ENCODE results near the gene OR1F1. TPM values are rescaled to one million over a fixed set of nuclear protein-coding genes. Genes with fewer than 3 reads are reported as not detected.
"Not testable (repeated sequence)": the region's sequence is repeated elsewhere in the genome, so short reads cannot be mapped to it uniquely, and the experiment has no call there.

OR1F1 gene
- total RNA-seq, 1 experiment from 2014 or later: 1.4 TPM

GRCh38 chr16:3198334-3199072 is 10.5 kb downstream of the OR1F1 start:
- Histone ChIP-seq H3K27me3 (ENCODE audit: insufficient read depth, low read depth) (no peaks in the 10 kb centered on the region; the same call in 1 of the 2 replicates), H4K20me1 (ENCODE audit: insufficient read depth) (no peaks in the 10 kb centered on the region), H3K36me3 (ENCODE audit: low read depth) (no peaks in the 10 kb centered on the region), H3K4me2 (no peak overlapping the region), H3K4me3 (no peak overlapping the region), H2AFZ (no peak overlapping the region), H3K9me3 (ENCODE audit: insufficient read depth, low read depth) (no peaks in the 10 kb centered on the region), H3K9me2 (ENCODE audit: insufficient read depth) (no peaks in the 10 kb centered on the region), H3F3A (ENCODE audit: insufficient read depth, low read depth) (no peaks in the 10 kb centered on the region), H3K27ac (no peak overlapping the region), H3K79me2 (ENCODE audit: low read depth) (no peaks in the 10 kb centered on the region), H3K4me1 (replicated peaks; ENCODE audit: insufficient read depth) (no peaks in the 10 kb centered on the region)
- no peak for DNase-seq
- TF ChIP-seq, protein P1, sequence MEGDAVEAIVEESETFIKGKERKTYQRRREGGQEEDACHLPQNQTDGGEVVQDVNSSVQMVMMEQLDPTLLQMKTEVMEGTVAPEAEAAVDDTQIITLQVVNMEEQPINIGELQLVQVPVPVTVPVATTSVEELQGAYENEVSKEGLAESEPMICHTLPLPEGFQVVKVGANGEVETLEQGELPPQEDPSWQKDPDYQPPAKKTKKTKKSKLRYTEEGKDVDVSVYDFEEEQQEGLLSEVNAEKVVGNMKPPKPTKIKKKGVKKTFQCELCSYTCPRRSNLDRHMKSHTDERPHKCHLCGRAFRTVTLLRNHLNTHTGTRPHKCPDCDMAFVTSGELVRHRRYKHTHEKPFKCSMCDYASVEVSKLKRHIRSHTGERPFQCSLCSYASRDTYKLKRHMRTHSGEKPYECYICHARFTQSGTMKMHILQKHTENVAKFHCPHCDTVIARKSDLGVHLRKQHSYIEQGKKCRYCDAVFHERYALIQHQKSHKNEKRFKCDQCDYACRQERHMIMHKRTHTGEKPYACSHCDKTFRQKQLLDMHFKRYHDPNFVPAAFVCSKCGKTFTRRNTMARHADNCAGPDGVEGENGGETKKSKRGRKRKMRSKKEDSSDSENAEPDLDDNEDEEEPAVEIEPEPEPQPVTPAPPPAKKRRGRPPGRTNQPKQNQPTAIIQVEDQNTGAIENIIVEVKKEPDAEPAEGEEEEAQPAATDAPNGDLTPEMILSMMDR (conservative IDR thresholded peaks at IDR 0.05): no peak
- TF ChIP-seq EZH2 (IDR thresholded peaks at IDR 0.05; ENCODE audit: low read depth): no peak
- CTCF ChIA-PET: no interaction called here
- POLR2A ChIA-PET (ENCODE audit: unreplicated experiment): interaction anchor here (0.5 kb wide), 1 partner anchor 451 kb away, joined by 5 read pairs; no protein-coding TSS in a partner anchor
- intact Hi-C loops (cut with micrococcal nuclease; ENCODE audit: unreplicated experiment): no loop called here
- BruUV-seq (replicated peaks): no TSS peak

- Histone ChIP-seq H3F3A (ENCODE audit: insufficient read depth, low read depth) (no peaks in the 10 kb centered on the region), H3K4me3 (no peak overlapping the region), H3K27ac (no peak overlapping the region), H3K79me2 (ENCODE audit: low read depth) (no peaks in the 10 kb centered on the region), H3K9me2 (ENCODE audit: insufficient read depth) (no peaks in the 10 kb centered on the region), H3K36me3 (ENCODE audit: low read depth) (no peaks in the 10 kb centered on the region), H3K4me1 (replicated peaks; ENCODE audit: insufficient read depth) (no peaks in the 10 kb centered on the region), H3K9me3 (ENCODE audit: insufficient read depth, low read depth) (peaks cover 12% of the 10 kb centered on the region; the same call in 1 of the 2 replicates), H3K4me2 (no peak overlapping the region), H3K27me3 (ENCODE audit: insufficient read depth, low read depth) (no peaks in the 10 kb centered on the region), H2AFZ (no peak overlapping the region), H4K20me1 (ENCODE audit: insufficient read depth) (no peaks in the 10 kb centered on the region)
- DNase-seq: no peak
- intact Hi-C loops (cut with micrococcal nuclease; ENCODE audit: unreplicated experiment): no loop called here
- no TSS peak for BruUV-seq (replicated peaks)
- POLR2A ChIA-PET (ENCODE audit: unreplicated experiment): no interaction called here
- CTCF ChIA-PET: interaction anchor here (0.5 kb wide), 1 partner anchor 12 kb away, joined by 6 read pairs; no protein-coding TSS in a partner anchor
- no peak for TF ChIP-seq EZH2 (IDR thresholded peaks at IDR 0.05; ENCODE audit: low read depth)
- TF ChIP-seq, protein P1 (conservative IDR thresholded peaks at IDR 0.05): no peak
Observed at GRCh38 chr16:3202903-3203539, 15.0 kb downstream of the OR1F1 start.

DNA sequence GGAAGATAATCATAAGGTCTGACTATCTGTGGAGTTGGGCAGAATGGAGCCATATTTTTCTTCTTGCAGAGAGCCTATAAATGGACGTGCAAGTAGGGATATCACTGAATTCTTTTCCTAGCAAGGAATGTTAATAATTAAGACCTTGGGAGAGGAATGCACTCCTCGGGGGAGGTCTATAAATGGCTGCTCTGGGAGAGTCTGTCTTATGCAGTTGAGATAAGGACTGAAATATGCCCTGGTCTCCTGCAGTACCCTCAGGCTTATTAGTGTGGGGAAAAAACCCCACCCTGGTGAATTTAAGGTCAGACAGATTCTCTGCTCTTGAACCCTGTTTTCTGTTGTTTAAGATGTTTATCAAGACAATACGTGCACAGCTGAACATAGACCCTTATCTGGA is 17.9 kb downstream of the OR1F1 start:
- H3K4me3 ChIP-seq; H2AFZ ChIP-seq; H3F3A ChIP-seq (ENCODE audit: insufficient read depth, low read depth); H3K27ac ChIP-seq; H3K27me3 ChIP-seq (ENCODE audit: insufficient read depth, low read depth); POLR2A ChIA-PET (ENCODE audit: unreplicated experiment); BruUV-seq (replicated peaks); DNase-seq; H3K36me3 ChIP-seq (ENCODE audit: low read depth); H3K79me2 ChIP-seq (ENCODE audit: low read depth); H3K4me2 ChIP-seq; intact Hi-C loops (cut with micrococcal nuclease; ENCODE audit: unreplicated experiment); CTCF ChIA-PET; H3K9me2 ChIP-seq (ENCODE audit: insufficient read depth); H3K4me1 ChIP-seq (replicated peaks; ENCODE audit: insufficient read depth); H4K20me1 ChIP-seq (ENCODE audit: insufficient read depth): not testable (repeated sequence)
- H3K9me3 ChIP-seq (ENCODE audit: insufficient read depth, low read depth): peaks cover 12% of the 10 kb centered on the region; the same call in 1 of the 2 replicates
